Measurements from ENCODE around the gene BMS1.

GRCh38 chr10:42882597-42882996 is 100.0 kb downstream of the BMS1 start:
- no peak for TF ChIP-seq POLR2AphosphoS5 (IDR thresholded peaks at IDR 0.05; ENCODE audit: insufficient read depth, low read depth, low read length)
- TF ChIP-seq CTCF (IDR thresholded peaks at IDR 0.05; ENCODE audit: extremely low read depth in 1 of 2, insufficient read depth in 1 of 2, low read depth in 1 of 2, low read length in 2 of 2), result no peak
- no peak for TF ChIP-seq EZH2 (IDR thresholded peaks at IDR 0.05; ENCODE audit: borderline replicate concordance, low read depth, low read length, severe bottlenecking)
- no peak for TF ChIP-seq POLR2A (IDR thresholded peaks at IDR 0.05; ENCODE audit: low read depth, low read length)
- TF ChIP-seq, protein P1, sequence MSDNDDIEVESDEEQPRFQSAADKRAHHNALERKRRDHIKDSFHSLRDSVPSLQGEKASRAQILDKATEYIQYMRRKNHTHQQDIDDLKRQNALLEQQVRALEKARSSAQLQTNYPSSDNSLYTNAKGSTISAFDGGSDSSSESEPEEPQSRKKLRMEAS (IDR thresholded peaks at IDR 0.05; ENCODE audit: insufficient read depth, insufficient read length), result no peak
- TF ChIP-seq FOS (IDR thresholded peaks at IDR 0.05; ENCODE audit: borderline replicate concordance, insufficient read depth, low read length), result no peak
